Activated T-cell treated with anti-CD3 and anti-CD28 coated beads for 24 hours (primary cell): ENCODE results near the gene ULK4.
"Not testable (repeated sequence)": the region's sequence is repeated elsewhere in the genome, so short reads cannot be mapped to it uniquely, and the experiment has no call there.

ENCODE experiments used
- DNase-seq: peaks from one replicate; pipeline ENCODE4 v3.0.0-alpha.2; 2020; ENCODE audit warnings: low read depth

The ULK4 gene

GRCh38 chr3:41574900-41575299 is 387.0 kb downstream of the ULK4 start:
- DNase-seq, result no peak

- DNase-seq, result no peak
Measured at GRCh38 chr3:41573591-41573990, 388.3 kb downstream of the ULK4 start.

GRCh38 chr3:41572092-41572491 is 389.8 kb downstream of the ULK4 start:
- no peak for DNase-seq

GRCh38 chr3:41569632-41570305 is 392.1 kb downstream of the ULK4 start:
- DNase-seq, result no peak

GRCh38 chr3:41565948-41566514 is 395.9 kb downstream of the ULK4 start:
- DNase-seq, result no peak

GRCh38 chr3:41565003-41565402 is 396.9 kb downstream of the ULK4 start:
- DNase-seq, result no peak

GRCh38 chr3:41556245-41556644 is 405.7 kb downstream of the ULK4 start:
- DNase-seq, result not testable (repeated sequence)

GRCh38 chr3:41532976-41533375 is 428.9 kb downstream of the ULK4 start:
- no peak for DNase-seq

GRCh38 chr3:41526995-41527573 is 434.8 kb downstream of the ULK4 start:
- DNase-seq, result no peak

GRCh38 chr3:41525303-41526064 is 436.4 kb downstream of the ULK4 start:
- no peak for DNase-seq

GRCh38 chr3:41523897-41524296 is 438.0 kb downstream of the ULK4 start:
- no peak for DNase-seq

GRCh38 chr3:41522612-41523011 is 439.3 kb downstream of the ULK4 start:
- DNase-seq, result no peak

- DNase-seq, result no peak
Measured at GRCh38 chr3:41521010-41521655, 440.8 kb downstream of the ULK4 start.

GRCh38 chr3:41519746-41520145 is 442.2 kb downstream of the ULK4 start:
- DNase-seq, result no peak

- DNase-seq, result no peak
Measured at GRCh38 chr3:41518626-41519025, 443.3 kb downstream of the ULK4 start.

GRCh38 chr3:41508063-41508696 is 453.7 kb downstream of the ULK4 start:
- DNase-seq, result no peak

GRCh38 chr3:41507336-41508062 is 454.4 kb downstream of the ULK4 start:
- no peak for DNase-seq

- no peak for DNase-seq
Measured at GRCh38 chr3:41503998-41504623, 457.8 kb downstream of the ULK4 start.

- DNase-seq, result no peak
Measured at GRCh38 chr3:41502481-41502880, 459.4 kb downstream of the ULK4 start.

- DNase-seq, result no peak
Measured at GRCh38 chr3:41502023-41502422, 459.9 kb downstream of the ULK4 start.

- DNase-seq, result no peak
Measured at GRCh38 chr3:41498847-41499246, 463.1 kb downstream of the ULK4 start.
